Fibroblast of pulmonary artery (primary cell): Measurements from ENCODE around the gene CCDC8.

Experiments used
- DNase-seq: peaks from one replicate; pipeline ENCODE4 v3.0.0-alpha.2; 2010; ENCODE audit warnings: low read depth
- H3K4me3 ChIP-seq: replicated peaks from 2 replicates; pipeline ENCODE4 v1.5.1; 2011; ENCODE audit warnings: low read depth, mild to moderate bottlenecking, control low read depth, low read length, moderate library complexity
- CTCF ChIP-seq: IDR thresholded peaks from 2 replicates; pipeline ENCODE4 v1.5.1; 2011; ENCODE audit warnings: mild to moderate bottlenecking, control low read depth, low read length, inconsistent platforms; ENCODE audit errors: missing control alignments

The CCDC8 gene

GRCh38 chr19:46391296-46392251, 21.8 kb downstream of the CCDC8 start:
- no peak for DNase-seq
- no peak for TF ChIP-seq CTCF
- H3K4me3 ChIP-seq, result no peak overlapping the region

- TF ChIP-seq CTCF, result no peak
- no peak overlapping the region for H3K4me3 ChIP-seq
These were observed 22.5 kb downstream of the CCDC8 start for GRCh38 chr19:46390866-46391265.

GRCh38 chr19:46390121-46390858, 23.1 kb downstream of the CCDC8 start:
- H3K4me3 ChIP-seq, result no peak overlapping the region
- no peak for TF ChIP-seq CTCF
- DNase-seq, result no peak

More at GRCh38 chr19:46390866-46391265, 22.5 kb downstream of the CCDC8 start:
- DNase-seq, result no peak

DNA sequence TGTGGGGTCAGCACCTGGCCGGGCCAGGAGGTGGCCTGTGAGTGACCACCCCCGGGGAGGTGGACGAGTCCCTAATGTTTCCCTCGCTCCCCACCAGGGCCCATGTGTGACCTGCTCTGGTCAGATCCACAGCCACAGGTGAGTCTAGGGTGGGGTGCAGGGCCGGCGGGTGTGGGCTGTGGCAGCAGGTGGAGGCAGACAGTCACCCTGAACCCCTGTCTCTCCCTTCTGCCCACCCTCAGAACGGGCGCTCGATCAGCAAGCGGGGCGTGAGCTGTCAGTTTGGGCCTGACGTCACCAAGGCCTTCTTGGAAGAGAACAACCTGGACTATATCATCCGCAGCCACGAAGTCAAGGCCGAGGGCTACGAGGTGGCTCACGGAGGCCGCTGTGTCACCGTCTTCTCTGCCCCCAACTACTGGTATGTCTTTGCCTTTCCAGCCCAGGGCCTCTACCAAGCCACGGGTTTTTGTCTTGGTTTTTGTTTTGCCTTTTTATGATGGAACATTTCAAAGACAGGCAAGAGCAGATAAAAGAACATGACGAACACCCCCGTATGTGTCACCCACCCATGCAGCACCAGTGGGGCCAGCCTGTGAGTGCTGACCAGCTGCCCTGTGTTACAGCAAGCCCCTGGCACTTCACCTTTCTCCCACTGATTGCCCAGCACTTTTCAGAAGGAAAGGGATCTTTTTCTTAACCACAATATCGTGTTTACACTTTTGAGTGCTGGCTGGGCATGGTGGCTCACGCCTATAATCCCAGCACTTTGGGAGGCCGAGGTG, 24.9 kb downstream of the CCDC8 start:
- DNase-seq, result no peak
- H3K4me3 ChIP-seq, result no peak overlapping the region
- TF ChIP-seq CTCF, result no peak

- TF ChIP-seq CTCF, result no peak
- no peak for DNase-seq
- H3K4me3 ChIP-seq, result no peak overlapping the region
These were observed 25.6 kb downstream of the CCDC8 start for GRCh38 chr19:46387713-46388130.

- no peak overlapping the region for H3K4me3 ChIP-seq
- TF ChIP-seq CTCF, result no peak
- DNase-seq, result no peak
These were observed 26.2 kb downstream of the CCDC8 start for GRCh38 chr19:46386996-46387712.
